OCI-LY1 (cell line): ENCODE measurements around the gene ZDHHC20.

ENCODE experiments used
- CTCF ChIP-seq: fragments of 200-600 bp; sonication (generic), shearing (Covaris generic); IDR thresholded peaks from 2 replicates; pipeline ENCODE4 v1.5.1; 2017; ENCODE audit warnings: mild to moderate bottlenecking, antibody characterized with exemption, low read length, moderate library complexity, mixed read lengths
- EZH2 ChIP-seq: fragments of 200-600 bp; sonication (generic), shearing (Covaris generic); IDR thresholded peaks from 2 replicates; pipeline ENCODE4 v1.8.0; 2017; ENCODE audit warnings: borderline replicate concordance, mixed run types, mild to moderate bottlenecking, antibody characterized with exemption, low read length, moderate library complexity, mixed read lengths

GRCh38 chr13:21364357-21364756 is 94.7 kb downstream of the ZDHHC20 start:
- no peak for TF ChIP-seq CTCF
- TF ChIP-seq EZH2 = no peak
